HepG2 (cell line): Measurements from ENCODE around the gene KCNJ1. TPM values are rescaled to one million over a fixed set of nuclear protein-coding genes. Genes with fewer than 3 reads are reported as not detected.

ENCODE experiments used
- ATAC-seq: fragments of 200-7000 bp; cut with Tn5 transposase; 3 replicates; pipeline ENCODE4 v1.9.1; 2020; ENCODE audit warnings: mild to moderate bottlenecking, moderate library complexity
- BruUV-seq: library from RNA; stranded (reverse); fragments of 400-500 nt; replicated peaks from 2 replicates; lab custom pipeline; 2021; lab: Mats Ljungman, UMichigan
- CTCF ChIA-PET: fragments of 300-600 bp; formaldehyde crosslinking; extraction: SDS; loops from one replicate; lab custom pipeline; 2021; ENCODE audit warnings: low total read pairs, inconsistent platforms, low intra/inter-chr PET ratio; lab: Yijun Ruan, JAX
- POLR2A ChIA-PET: fragments of 350-600 bp; sonication (Branson Sonifier 250); formaldehyde crosslinking; loops from one replicate; lab custom pipeline; 2020; ENCODE audit warnings: antibody characterized with exemption, inconsistent platforms; lab: Yijun Ruan, JAX
- DNase-seq: peaks from one replicate; pipeline ENCODE4 v3.0.0-alpha.2; 2015; ENCODE audit warnings: low spot score
- FAIRE-seq: peaks from 3 replicates; lab custom pipeline; 2011; peaks lifted over from hg19 to GRCh38; lab: Jason Lieb, UNC
- H2AFZ ChIP-seq: one replicate; pipeline ENCODE4 v1.6.1; 2011; ENCODE audit warnings: low read length, inconsistent platforms
- H3K27ac ChIP-seq: fragments of 300-600 bp; 3 replicates; pipeline ENCODE4 v1.8.0; 2011; ENCODE audit warnings: mixed run types, mild to moderate bottlenecking, mixed read lengths, low read length, inconsistent platforms; ENCODE audit not compliant: insufficient read depth; ENCODE audit errors: extremely low read length
- H3K27me3 ChIP-seq, 2 experiments: fragments of 200-600 bp in 1 of 2; 2 replicates in 1 of 2; 3 replicates in 1 of 2; pipeline versions ENCODE4 v1.6.0 to v1.8.0; 2011; ENCODE audit warnings: low read length in 2 of 2, mild to moderate bottlenecking in 2 of 2, moderate library complexity in 2 of 2, inconsistent platforms in 1 of 2; ENCODE audit not compliant: insufficient read depth in 2 of 2, control insufficient read depth in 1 of 2
- H3K36me3 ChIP-seq, 2 experiments: fragments of 200-600 bp in 1 of 2; replicated peaks in 1 of 2; 2 replicates in 1 of 2; 3 replicates in 1 of 2; pipeline versions ENCODE4 v1.5.1 to v1.8.0; 2011; ENCODE audit warnings: low read length in 2 of 2, inconsistent platforms in 1 of 2; ENCODE audit not compliant: insufficient read depth in 2 of 2, control insufficient read depth in 1 of 2
- H3K4me1 ChIP-seq: 2 replicates; pipeline ENCODE4 v1.5.1; 2012; ENCODE audit warnings: low read length, inconsistent platforms; ENCODE audit not compliant: insufficient read depth
- H3K4me2 ChIP-seq: 2 replicates; pipeline ENCODE4 v1.6.0; 2011; ENCODE audit warnings: low read depth, low read length, inconsistent platforms
- H3K4me3 ChIP-seq, 3 experiments: fragments of 200-600 bp in 1 of 3; sonication (generic), shearing (Covaris generic) in 1 of 3; replicated peaks in 1 of 3; 2 replicates each; pipeline ENCODE4 v1.5.1; 2011 to 2016; ENCODE audit warnings: low read length in 3 of 3, inconsistent platforms in 2 of 3, low read depth in 2 of 3, mild to moderate bottlenecking in 2 of 3, control low read depth in 1 of 3, mixed read lengths in 1 of 3; ENCODE audit not compliant: insufficient read depth in 1 of 3
- H3K79me2 ChIP-seq: one replicate; pipeline ENCODE4 v1.6.1; 2011; ENCODE audit warnings: low read length, inconsistent platforms; ENCODE audit not compliant: insufficient read depth
- H3K9ac ChIP-seq: 2 replicates; pipeline ENCODE4 v1.6.0; 2011; ENCODE audit warnings: mild to moderate bottlenecking, low read depth, low read length, inconsistent platforms; ENCODE audit not compliant: insufficient read depth
- H3K9me3 ChIP-seq: 2 replicates; pipeline ENCODE4 v1.5.1; 2012; ENCODE audit warnings: mild to moderate bottlenecking, low read length
- H4K20me1 ChIP-seq: 2 replicates; pipeline ENCODE4 v1.6.0; 2011; ENCODE audit warnings: inconsistent platforms, mild to moderate bottlenecking, low read length, moderate library complexity; ENCODE audit not compliant: insufficient read depth
- ATF4 ChIP-seq, 2 experiments: fragments of 450-650 bp in 1 of 2; sonication (generic) in 1 of 2; formaldehyde crosslinking; IDR thresholded peaks; 2 replicates each; pipeline versions ENCODE4 v1.5.0 to v1.8.0; 2020 to 2022; ENCODE audit warnings: mild to moderate bottlenecking in 1 of 2, missing genetic modification reagents in 1 of 2
- CEBPB ChIP-seq: IDR thresholded peaks from 2 replicates; pipeline ENCODE4 v1.6.1; 2011; ENCODE audit warnings: low read depth, low read length, improper control_type of control experiment, borderline replicate concordance
- CEBPG ChIP-seq: IDR thresholded peaks from 2 replicates; pipeline ENCODE4 v1.6.1; 2016
- DBP ChIP-seq: sonication (generic); formaldehyde crosslinking; IDR thresholded peaks from 2 replicates; pipeline ENCODE4 v1.4.0; 2020; ENCODE audit warnings: missing genetic modification reagents; ENCODE audit errors: not compliant biosample characterization
- KDM5B ChIP-seq: sonication (generic); formaldehyde crosslinking; IDR thresholded peaks from 2 replicates; pipeline ENCODE4 v1.4.0; 2020; ENCODE audit warnings: missing genetic modification reagents, mild to moderate bottlenecking, borderline replicate concordance
- KMT2B ChIP-seq: IDR thresholded peaks from 2 replicates; pipeline ENCODE4 v1.6.1; 2016; ENCODE audit warnings: missing genetic modification reagents, missing compliant biosample characterization
- NRL ChIP-seq: sonication (generic); formaldehyde crosslinking; IDR thresholded peaks from 2 replicates; pipeline ENCODE4 v1.5.0; 2020; ENCODE audit warnings: missing genetic modification reagents, mild to moderate bottlenecking, moderate library complexity, borderline replicate concordance
- ZFP62 ChIP-seq: sonication (generic); formaldehyde crosslinking; IDR thresholded peaks from 2 replicates; pipeline ENCODE4 v1.4.0; 2020; ENCODE audit warnings: missing genetic modification reagents
- ZNF878 ChIP-seq: sonication (generic); formaldehyde crosslinking; IDR thresholded peaks from 2 replicates; pipeline ENCODE4 v1.8.1; 2023; ENCODE audit warnings: mild to moderate bottlenecking, missing genetic modification reagents, moderate library complexity
- ZSCAN25 ChIP-seq: sonication (generic); formaldehyde crosslinking; IDR thresholded peaks from 2 replicates; pipeline ENCODE4 v1.8.0; 2022; ENCODE audit warnings: mild to moderate bottlenecking, missing genetic modification reagents
- WGBS: methylation state at CpG from one replicate; pipeline ENCODE4 v1.1.6; 2017; ENCODE audit warnings: low lambda C conversion rate; 5-methylcytosine and 5-hydroxymethylcytosine counted together
- in situ Hi-C: cut with HindIII; loops from 2 replicates; pipeline ENCODE4 v1.10.0; 2017; ENCODE audit warnings: low pct_unique_long_range_greater_than_20kb; ENCODE audit not compliant: extremely low pct_ligation_motif_present
- intact Hi-C: fragments of 100-400 bp; cut with micrococcal nuclease; formaldehyde crosslinking; loops from one replicate; pipeline ENCODE4 v1.10.0; 2022; ENCODE audit not compliant: unreplicated experiment
- polyA plus RNA-seq, 8 experiments: library from polyadenylated mRNA; depleted of rRNA in 3 of 8; stranded (reverse) in 7 of 8; unstranded in 1 of 8; fragments of >200 nt; fragmentation: Illumina TruSeq in 4 of 8; extraction: Trizol in 4 of 8; gene quantifications; 2 replicates each; pipeline versions ENCODE4 v1.2.1 to v1.2.3, GENCODE V29; 2011 to 2016; ENCODE audit warnings: low read depth in 4 of 8, missing spikeins in 1 of 8, mixed read lengths in 1 of 8; ENCODE audit not compliant: insufficient read depth in 1 of 8
- total RNA-seq, 5 experiments: library from RNA; depleted of rRNA; stranded (reverse); fragments of >200 nt; fragmentation: Illumina TruSeq; extraction: Trizol; gene quantifications; 2 replicates each; pipeline ENCODE4 v1.2.3, GENCODE V29; 2016; ENCODE audit warnings: low read depth in 1 of 5

Gene KCNJ1
- total and polyA plus RNA-seq, 2 of the 13 experiments (the other 11 are each of a cell fraction or from before 2014, with no cell fraction given): not detected

- ATAC-seq (no peak), FAIRE-seq (no peak), DNase-seq (no peak)
- Histone ChIP-seq H3K4me3 (no peak overlapping the region), H2AFZ (no peak overlapping the region), H3K27ac (no peak overlapping the region), H3K4me1 (peaks cover 24% of the 10 kb centered on the region), H3K79me2 (no peaks in the 10 kb centered on the region), H4K20me1 (no peaks in the 10 kb centered on the region), H3K36me3 (no peaks in the 10 kb centered on the region), H3K27me3 (peaks cover 10 to 54% of the 10 kb centered on the region in 2 experiments), H3K9me3 (no peaks in the 10 kb centered on the region), H3K4me2 (no peak overlapping the region), H3K9ac (no peak overlapping the region)
- no TSS peak for BruUV-seq
- POLR2A ChIA-PET: no interaction called here
- in situ Hi-C loops (loop anchor here (25.0 kb wide), 1 partner anchor 794 kb away; no protein-coding TSS in a partner anchor), intact Hi-C loops (no loop called here)
- 18% methylated on average over 4 of the region's 4 CpGs for WGBS
- TF ChIP-seq ZNF878 (CRISPR knock-in tag) (no peak), CEBPB (peak; percentile 51; the same call in 1 of the 2 replicates), CEBPG (CRISPR knock-in tag) (peak; percentile 44; the same call in 1 of the 2 replicates), ATF4 (CRISPR knock-in tag; IDR thresholded peaks at IDR 0.05) (peak in 1 of 2 experiments; percentile 74; a peak in 2 of 4 replicates), ZFP62 (CRISPR knock-in tag) (no peak)
- CTCF ChIA-PET: no interaction called here
Observed at GRCh38 chr11:128892866-128893565, 25.9 kb upstream of the KCNJ1 start.

- no peak for FAIRE-seq
- in situ Hi-C loops: loop anchor here (25.0 kb wide), 1 partner anchor 795 kb away; no protein-coding TSS in a partner anchor
- TF ChIP-seq KMT2B: no peak
- TF ChIP-seq DBP (CRISPR knock-in tag): no peak
- no peak for TF ChIP-seq KDM5B (CRISPR knock-in tag)
- no peak for TF ChIP-seq ZSCAN25 (CRISPR knock-in tag)
- no peak for TF ChIP-seq NRL (CRISPR knock-in tag)
Observed at GRCh38 chr11:128891913-128892398, 24.9 kb upstream of the KCNJ1 start.

More at GRCh38 chr11:128891913-128892398, 24.9 kb upstream of the KCNJ1 start:
- Histone ChIP-seq H3K9me3 (no peaks in the 10 kb centered on the region), H2AFZ (no peak overlapping the region), H3K79me2 (no peaks in the 10 kb centered on the region), H3K27ac (no peak overlapping the region), H3K36me3 (no peaks in the 10 kb centered on the region), H3K9ac (no peak overlapping the region), H4K20me1 (no peaks in the 10 kb centered on the region), H3K4me3 (no peak overlapping the region), H3K4me1 (peaks cover 24% of the 10 kb centered on the region), H3K27me3 (peaks cover 11 to 62% of the 10 kb centered on the region in 2 experiments), H3K4me2 (no peak overlapping the region)
- BruUV-seq: no TSS peak
- ChIA-PET CTCF (no interaction called here), POLR2A (no interaction called here)
- intact Hi-C loops: no loop called here
- WGBS: 14% methylated on average over 6 of the region's 6 CpGs
- DNase-seq: no peak
- no peak for ATAC-seq
